Erythroblast (primary cell): ENCODE measurements around the gene KIT.

ENCODE experiments used
- GATA1 ChIP-seq: IDR thresholded peaks from 2 replicates; pipeline ENCODE4 v1.6.1; 2011; ENCODE audit warnings: low read depth, mild to moderate bottlenecking, control low read depth, low read length, moderate library complexity
- POLR2A ChIP-seq: IDR thresholded peaks from 2 replicates; pipeline ENCODE4 v1.6.1; 2011; ENCODE audit warnings: mild to moderate bottlenecking, low read length

GRCh38 chr4:54683616-54684346 is 26.0 kb downstream of the KIT start:
- TF ChIP-seq POLR2A (no peak), GATA1 (no peak)
